ENCODE results near the gene KIF26B. TPM values are rescaled to one million over a fixed set of nuclear protein-coding genes. Genes with fewer than 3 reads are reported as not detected.

Gene KIF26B
- total RNA-seq, 1 donor from 2014 or later: 8.8 TPM

DNA sequence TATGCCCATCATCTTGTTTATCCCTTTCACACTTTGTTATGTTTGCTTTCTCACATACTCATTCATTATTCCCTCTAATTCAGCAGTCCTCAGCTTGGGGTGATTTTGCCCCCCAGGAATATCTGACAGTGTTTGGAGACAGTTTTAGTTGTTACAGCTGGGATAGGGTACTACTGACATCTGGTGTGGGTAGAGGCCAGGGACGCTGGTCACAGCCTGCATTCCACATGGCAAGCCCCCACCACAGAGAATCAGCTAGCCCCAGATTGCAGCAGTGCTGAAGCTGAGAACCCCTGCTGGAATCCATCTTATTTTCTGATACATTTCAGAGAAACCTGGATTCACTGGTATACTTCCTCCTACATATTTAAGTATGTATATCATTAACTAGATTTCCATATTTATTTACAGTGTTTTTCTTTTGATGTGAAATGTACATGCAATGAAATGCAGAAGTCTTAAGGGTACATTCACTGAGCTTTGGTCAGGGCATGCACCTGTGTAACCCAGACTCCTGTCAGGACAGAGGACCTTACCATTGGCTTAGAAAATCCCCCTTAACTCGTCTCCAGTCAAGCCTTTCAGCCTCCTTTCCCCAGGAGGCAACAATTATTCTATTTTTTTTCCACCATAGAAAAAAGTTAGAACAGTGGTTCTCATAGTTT lies 68.3 kb downstream of the KIF26B start:
- no peak for DNase-seq (ENCODE audit: extremely low spot score, unreplicated experiment)
- H3K9me3 Mint-ChIP-seq (ENCODE audit: unreplicated experiment): no peaks in the 10 kb centered on the region
- H3K27ac Mint-ChIP-seq (ENCODE audit: unreplicated experiment): no peak overlapping the region
- no peak overlapping the region for H3K4me3 Mint-ChIP-seq (ENCODE audit: unreplicated experiment)
- TF ChIP-seq, protein P1, sequence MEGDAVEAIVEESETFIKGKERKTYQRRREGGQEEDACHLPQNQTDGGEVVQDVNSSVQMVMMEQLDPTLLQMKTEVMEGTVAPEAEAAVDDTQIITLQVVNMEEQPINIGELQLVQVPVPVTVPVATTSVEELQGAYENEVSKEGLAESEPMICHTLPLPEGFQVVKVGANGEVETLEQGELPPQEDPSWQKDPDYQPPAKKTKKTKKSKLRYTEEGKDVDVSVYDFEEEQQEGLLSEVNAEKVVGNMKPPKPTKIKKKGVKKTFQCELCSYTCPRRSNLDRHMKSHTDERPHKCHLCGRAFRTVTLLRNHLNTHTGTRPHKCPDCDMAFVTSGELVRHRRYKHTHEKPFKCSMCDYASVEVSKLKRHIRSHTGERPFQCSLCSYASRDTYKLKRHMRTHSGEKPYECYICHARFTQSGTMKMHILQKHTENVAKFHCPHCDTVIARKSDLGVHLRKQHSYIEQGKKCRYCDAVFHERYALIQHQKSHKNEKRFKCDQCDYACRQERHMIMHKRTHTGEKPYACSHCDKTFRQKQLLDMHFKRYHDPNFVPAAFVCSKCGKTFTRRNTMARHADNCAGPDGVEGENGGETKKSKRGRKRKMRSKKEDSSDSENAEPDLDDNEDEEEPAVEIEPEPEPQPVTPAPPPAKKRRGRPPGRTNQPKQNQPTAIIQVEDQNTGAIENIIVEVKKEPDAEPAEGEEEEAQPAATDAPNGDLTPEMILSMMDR (IDR thresholded peaks at IDR 0.05): no peak
- H3K36me3 Mint-ChIP-seq (ENCODE audit: unreplicated experiment): no peaks in the 10 kb centered on the region
- H3K27me3 Mint-ChIP-seq (ENCODE audit: unreplicated experiment): no peaks in the 10 kb centered on the region
- H3K4me1 Mint-ChIP-seq (ENCODE audit: unreplicated experiment): peaks cover 23% of the 10 kb centered on the region

DNA sequence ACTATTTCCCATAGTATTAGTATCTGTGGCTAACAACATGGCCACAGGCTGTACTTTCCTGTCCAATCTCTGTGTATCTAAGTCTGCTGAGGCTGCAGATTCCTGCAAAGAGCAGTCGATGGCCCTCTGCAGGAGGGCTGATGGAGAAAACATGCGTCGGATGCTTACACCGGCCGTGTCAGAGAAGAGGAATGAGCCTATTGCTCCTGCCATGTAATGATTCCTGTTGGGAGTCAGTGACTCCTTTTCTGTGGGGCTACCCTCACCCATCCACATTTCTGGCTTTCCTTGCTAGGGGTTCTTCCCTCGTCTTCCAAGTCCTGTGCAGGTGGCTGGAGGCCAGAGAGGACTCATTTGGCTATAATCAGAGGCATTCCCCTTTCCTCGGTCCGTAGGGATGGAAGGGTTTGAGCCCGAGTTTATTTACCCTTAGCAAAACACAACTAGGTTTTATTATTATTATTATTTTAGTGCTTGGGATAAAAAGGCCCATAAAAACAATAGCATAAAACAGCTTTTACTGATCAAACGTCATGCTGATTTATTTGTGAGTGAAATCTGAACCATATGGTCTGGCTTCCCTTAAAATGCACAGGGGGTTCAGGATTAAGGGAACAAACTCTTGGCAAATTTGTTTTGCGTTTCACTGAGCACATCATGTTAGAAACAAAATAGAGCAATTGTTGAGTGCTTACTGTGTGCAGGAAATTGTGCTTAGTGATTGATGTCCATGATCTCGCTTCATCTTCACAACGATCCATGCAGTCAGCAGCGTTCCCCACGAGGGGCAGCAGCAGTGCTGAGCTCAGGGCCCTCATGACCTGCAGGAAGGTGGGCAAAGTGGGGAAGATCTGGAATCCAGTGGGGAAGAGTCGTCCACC lies 70.8 kb downstream of the KIF26B start:
- H3K27me3 Mint-ChIP-seq (ENCODE audit: unreplicated experiment): peaks cover under 1% of the 10 kb centered on the region
- TF ChIP-seq, protein P1 (IDR thresholded peaks at IDR 0.05): no peak
- no peak overlapping the region for H3K4me3 Mint-ChIP-seq (ENCODE audit: unreplicated experiment)
- peaks cover 23% of the 10 kb centered on the region for H3K4me1 Mint-ChIP-seq (ENCODE audit: unreplicated experiment)
- H3K36me3 Mint-ChIP-seq (ENCODE audit: unreplicated experiment): no peaks in the 10 kb centered on the region
- no peak overlapping the region for H3K27ac Mint-ChIP-seq (ENCODE audit: unreplicated experiment)
- H3K9me3 Mint-ChIP-seq (ENCODE audit: unreplicated experiment): no peaks in the 10 kb centered on the region
- DNase-seq (ENCODE audit: extremely low spot score, unreplicated experiment): no peak

DNA sequence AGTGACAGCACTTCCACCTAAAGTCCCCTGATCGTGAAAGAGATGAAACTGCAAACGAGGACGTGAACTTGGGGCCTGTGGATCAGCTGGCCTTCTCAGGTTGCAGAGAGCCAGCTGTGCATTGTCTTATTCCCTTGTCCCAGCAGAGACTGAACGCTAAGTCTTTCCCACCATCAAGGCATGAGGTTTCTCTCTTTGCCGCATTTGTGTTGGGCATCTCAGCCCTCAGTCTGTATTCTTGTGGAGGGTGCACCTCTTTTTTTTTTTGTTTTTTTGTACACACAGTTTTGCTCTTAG lies 71.4 kb downstream of the KIF26B start:
- Mint-ChIP-seq H3K36me3 (ENCODE audit: unreplicated experiment) (no peaks in the 10 kb centered on the region), H3K4me1 (ENCODE audit: unreplicated experiment) (peaks cover 23% of the 10 kb centered on the region), H3K27me3 (ENCODE audit: unreplicated experiment) (peaks cover 6% of the 10 kb centered on the region), H3K4me3 (ENCODE audit: unreplicated experiment) (no peak overlapping the region), H3K27ac (ENCODE audit: unreplicated experiment) (no peak overlapping the region), H3K9me3 (ENCODE audit: unreplicated experiment) (no peaks in the 10 kb centered on the region)
- TF ChIP-seq, protein P1 (IDR thresholded peaks at IDR 0.05): no peak
- DNase-seq (ENCODE audit: extremely low spot score, unreplicated experiment): no peak

DNA sequence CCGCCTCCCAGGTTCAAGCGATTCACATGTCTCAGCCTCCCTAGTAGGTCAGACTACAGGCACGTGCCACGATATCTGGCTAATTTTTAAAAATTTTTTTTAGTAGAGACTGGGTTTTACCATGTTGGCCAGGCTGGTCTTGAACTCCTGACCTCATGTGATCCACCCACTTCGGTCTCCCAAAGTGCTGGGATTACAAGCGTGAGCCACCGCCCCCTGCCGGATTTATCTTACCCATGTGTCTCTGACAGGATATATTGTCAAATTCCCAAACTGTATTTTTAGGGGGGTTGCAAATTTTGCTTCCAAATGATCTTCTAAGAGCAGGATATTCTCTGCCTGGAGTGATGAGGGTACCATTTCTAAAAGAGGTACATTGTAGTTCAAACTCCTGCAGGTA lies 74.3 kb downstream of the KIF26B start:
- no peak for DNase-seq (ENCODE audit: extremely low spot score, unreplicated experiment)
- Mint-ChIP-seq H3K27me3 (ENCODE audit: unreplicated experiment) (peaks cover 10% of the 10 kb centered on the region), H3K36me3 (ENCODE audit: unreplicated experiment) (peaks cover 3% of the 10 kb centered on the region), H3K4me1 (ENCODE audit: unreplicated experiment) (peaks cover 11% of the 10 kb centered on the region), H3K27ac (ENCODE audit: unreplicated experiment) (no peak overlapping the region), H3K4me3 (ENCODE audit: unreplicated experiment) (no peak overlapping the region), H3K9me3 (ENCODE audit: unreplicated experiment) (no peaks in the 10 kb centered on the region)
- TF ChIP-seq, protein P1 (IDR thresholded peaks at IDR 0.05): no peak

DNA sequence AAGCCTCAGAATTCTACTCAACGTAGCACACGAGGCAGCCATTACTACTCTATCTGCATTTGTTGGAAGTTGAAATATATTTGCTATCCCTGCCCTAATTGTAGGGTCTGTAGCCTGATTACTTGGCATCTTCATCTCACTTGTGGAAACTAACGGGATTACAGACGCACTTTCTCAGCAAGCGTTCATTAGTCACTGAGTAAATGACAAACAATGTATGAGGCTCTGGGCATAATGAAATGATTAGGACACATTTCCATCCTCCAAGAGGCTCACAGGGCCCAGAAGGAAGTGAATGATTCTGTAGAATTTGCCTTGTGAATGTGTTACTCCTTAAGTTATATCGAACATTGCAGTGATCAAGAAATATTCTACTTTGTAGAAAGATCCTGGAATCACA lies 78.1 kb downstream of the KIF26B start:
- Mint-ChIP-seq H3K4me3 (ENCODE audit: unreplicated experiment) (no peak overlapping the region), H3K4me1 (ENCODE audit: unreplicated experiment) (peaks cover 16% of the 10 kb centered on the region), H3K9me3 (ENCODE audit: unreplicated experiment) (no peaks in the 10 kb centered on the region), H3K27ac (ENCODE audit: unreplicated experiment) (no peak overlapping the region), H3K36me3 (ENCODE audit: unreplicated experiment) (peaks cover 3% of the 10 kb centered on the region), H3K27me3 (ENCODE audit: unreplicated experiment) (peaks cover 10% of the 10 kb centered on the region)
- no peak for DNase-seq (ENCODE audit: extremely low spot score, unreplicated experiment)
- TF ChIP-seq, protein P1 (IDR thresholded peaks at IDR 0.05): no peak

Measured in osteocyte (in vitro differentiated cells).